IMR-90 (cell line): ENCODE data around the gene TMEM135. TPM values are rescaled to one million over a fixed set of nuclear protein-coding genes. Genes with fewer than 3 reads are reported as not detected.

ENCODE experiments used
- ATAC-seq: fragments of 200-7000 bp; cut with Tn5 transposase; 2 replicates; pipeline ENCODE4 v1.9.1; 2020; ENCODE audit warnings: low read depth, mild to moderate bottlenecking, moderate library complexity
- BruUV-seq: library from RNA; stranded (reverse); fragments of 400-500 nt; replicated peaks from 2 replicates; lab custom pipeline; 2021; lab: Mats Ljungman, UMichigan
- CTCF ChIA-PET: fragments of 300-600 bp; formaldehyde crosslinking; extraction: SDS; loops from one replicate; lab custom pipeline; 2021; ENCODE audit warnings: antibody characterized with exemption; lab: Yijun Ruan, JAX
- POLR2A ChIA-PET: fragments of 300-600 bp; sonication (Branson Sonifier 250); formaldehyde crosslinking; loops from one replicate; lab custom pipeline; 2022; ENCODE audit warnings: antibody characterized with exemption; ENCODE audit not compliant: unreplicated experiment; lab: Charles Lee
- DNase-seq: peaks from one replicate; pipeline ENCODE4 v3.0.0; 2013
- H2AFZ ChIP-seq: replicated peaks from 2 replicates; pipeline ENCODE3; 2013; ENCODE audit warnings: low read length, mild to moderate bottlenecking; ENCODE audit not compliant: poor library complexity
- H2AK5ac ChIP-seq: 2 replicates; pipeline ENCODE4 v1.6.1; 2013; ENCODE audit warnings: low read depth, low read length, inconsistent platforms
- H2AK9ac ChIP-seq: replicated peaks from 2 replicates; pipeline ENCODE3; 2013; ENCODE audit warnings: mild to moderate bottlenecking, low read depth, low read length, moderate library complexity; ENCODE audit not compliant: poor library complexity
- H2BK120ac ChIP-seq: 2 replicates; pipeline ENCODE4 v1.6.1; 2013; ENCODE audit warnings: low read depth, low read length, inconsistent platforms
- H2BK15ac ChIP-seq: 3 replicates; pipeline ENCODE4 v1.6.1; 2013; ENCODE audit warnings: low read depth, low read length, inconsistent platforms
- H2BK20ac ChIP-seq: 2 replicates; pipeline ENCODE4 v1.6.1; 2013; ENCODE audit warnings: low read depth, mild to moderate bottlenecking, inconsistent platforms, low read length, moderate library complexity
- H2BK5ac ChIP-seq: 2 replicates; pipeline ENCODE4 v1.6.1; 2013; ENCODE audit warnings: mild to moderate bottlenecking, low read depth, low read length, inconsistent platforms; ENCODE audit not compliant: poor library complexity, severe bottlenecking
- H3K14ac ChIP-seq: replicated peaks from 2 replicates; pipeline ENCODE4 v1.6.1; 2013; ENCODE audit warnings: low read depth, low read length, inconsistent platforms
- H3K18ac ChIP-seq: 2 replicates; pipeline ENCODE4 v1.6.1; 2013; ENCODE audit warnings: low read depth, low read length, control low read depth
- H3K23ac ChIP-seq: 2 replicates; pipeline ENCODE4 v1.6.1; 2013; ENCODE audit warnings: low read depth, low read length, inconsistent platforms
- H3K27ac ChIP-seq: 2 replicates; pipeline ENCODE4 v1.5.1; 2013; ENCODE audit warnings: mild to moderate bottlenecking, control low read depth, low read length; ENCODE audit not compliant: insufficient read depth
- H3K27me3 ChIP-seq: 2 replicates; pipeline ENCODE4 v1.6.1; 2013; ENCODE audit warnings: low read length; ENCODE audit not compliant: control insufficient read depth, insufficient read depth
- H3K36me3 ChIP-seq: 2 replicates; pipeline ENCODE4 v1.6.1; 2013; ENCODE audit warnings: low read length, mixed read lengths; ENCODE audit not compliant: control insufficient read depth, insufficient read depth
- H3K4ac ChIP-seq: 2 replicates; pipeline ENCODE4 v1.6.1; 2013; ENCODE audit warnings: low read depth, low read length, inconsistent platforms
- H3K4me1 ChIP-seq: 2 replicates; pipeline ENCODE4 v1.6.1; 2013; ENCODE audit warnings: low read length, mixed read lengths; ENCODE audit not compliant: control insufficient read depth, insufficient read depth
- H3K4me2 ChIP-seq: 2 replicates; pipeline ENCODE4 v1.6.1; 2013; ENCODE audit warnings: low read depth, mild to moderate bottlenecking, control low read depth, low read length, moderate library complexity
- H3K4me3 ChIP-seq: 2 replicates; pipeline ENCODE4 v1.5.1; 2013; ENCODE audit warnings: low read depth, mild to moderate bottlenecking, control low read depth, low read length, moderate library complexity; ENCODE audit not compliant: insufficient read depth
- H3K56ac ChIP-seq: 2 replicates; pipeline ENCODE4 v1.6.1; 2013; ENCODE audit warnings: low read length, inconsistent platforms; ENCODE audit not compliant: insufficient read depth; ENCODE audit errors: extremely low read depth
- H3K79me1 ChIP-seq, 2 experiments: 2 replicates each; pipeline ENCODE4 v1.6.1; 2013; ENCODE audit warnings: low read length in 2 of 2, inconsistent platforms in 1 of 2, low read depth in 1 of 2
- H3K9ac ChIP-seq: 2 replicates; pipeline ENCODE4 v1.6.1; 2013; ENCODE audit warnings: low read depth, low read length, control low read depth
- H3K9me1 ChIP-seq: 2 replicates; pipeline ENCODE4 v1.6.1; 2013; ENCODE audit warnings: low read length, inconsistent platforms; ENCODE audit not compliant: insufficient read depth
- H3K9me3 ChIP-seq: 2 replicates; pipeline ENCODE4 v1.6.1; 2013; ENCODE audit warnings: low read length; ENCODE audit not compliant: control insufficient read depth, insufficient read depth
- H4K20me1 ChIP-seq: 2 replicates; pipeline ENCODE4 v1.6.1; 2013; ENCODE audit warnings: low read length, inconsistent platforms; ENCODE audit not compliant: insufficient read depth
- H4K5ac ChIP-seq: 2 replicates; pipeline ENCODE4 v1.6.1; 2013; ENCODE audit warnings: mild to moderate bottlenecking, low read depth, low read length, control low read depth
- H4K8ac ChIP-seq, 2 experiments: 2 replicates each; pipeline ENCODE4 v1.6.1; 2013; ENCODE audit warnings: low read depth in 2 of 2, low read length in 2 of 2, control low read depth in 1 of 2, inconsistent platforms in 1 of 2
- H4K91ac ChIP-seq: 2 replicates; pipeline ENCODE4 v1.6.1; 2013; ENCODE audit warnings: low read depth, low read length, inconsistent platforms; ENCODE audit not compliant: insufficient read depth
- BHLHE40 ChIP-seq: fragments of 150-350 bp; IDR thresholded peaks from 2 replicates; pipeline ENCODE4 v1.6.1; 2016; ENCODE audit warnings: mild to moderate bottlenecking, low read depth, low read length
- CEBPB ChIP-seq: IDR thresholded peaks from 2 replicates; pipeline ENCODE4 v1.6.1; 2012; ENCODE audit warnings: low read depth, low read length, improper control_type of control experiment
- CHD1 ChIP-seq: IDR thresholded peaks from 2 replicates; pipeline ENCODE4 v1.6.1; 2012; ENCODE audit warnings: low read depth, low read length, improper control_type of control experiment
- FOS ChIP-seq: fragments of 150-350 bp; IDR thresholded peaks from 2 replicates; pipeline ENCODE4 v1.6.1; 2016; ENCODE audit warnings: low read depth, low read length
- MAFK ChIP-seq: IDR thresholded peaks from 2 replicates; pipeline ENCODE4 v1.6.1; 2012; ENCODE audit warnings: low read depth, low read length, improper control_type of control experiment
- MAZ ChIP-seq: IDR thresholded peaks from 2 replicates; pipeline ENCODE4 v1.6.1; 2012; ENCODE audit warnings: low read depth, mild to moderate bottlenecking, low read length, improper control_type of control experiment, moderate library complexity, borderline replicate concordance
- MXI1 ChIP-seq: IDR thresholded peaks from 2 replicates; pipeline ENCODE4 v1.6.1; 2012; ENCODE audit warnings: low read depth, mild to moderate bottlenecking, low read length, moderate library complexity, borderline replicate concordance
- NFE2L2 ChIP-seq: fragments of 150-350 bp; IDR thresholded peaks from 2 replicates; pipeline ENCODE4 v1.6.1; 2016; ENCODE audit warnings: low read depth, mild to moderate bottlenecking, low read length
- POLR2A ChIP-seq: IDR thresholded peaks from 2 replicates; pipeline ENCODE4 v1.6.1; 2012; ENCODE audit warnings: mild to moderate bottlenecking, low read depth, low read length
- RAD21 ChIP-seq: IDR thresholded peaks from 2 replicates; pipeline ENCODE4 v1.6.1; 2012; ENCODE audit warnings: low read length, improper control_type of control experiment
- RCOR1 ChIP-seq: IDR thresholded peaks from 2 replicates; pipeline ENCODE4 v1.6.1; 2012; ENCODE audit warnings: mild to moderate bottlenecking, low read length, improper control_type of control experiment; ENCODE audit not compliant: insufficient replicate concordance
- RFX5 ChIP-seq: IDR thresholded peaks from 2 replicates; pipeline ENCODE4 v1.8.0; 2012; ENCODE audit warnings: low read depth, mild to moderate bottlenecking, low read length, moderate library complexity
- SMC3 ChIP-seq: fragments of 150-350 bp; IDR thresholded peaks from 2 replicates; pipeline ENCODE4 v1.6.1; 2016; ENCODE audit warnings: low read depth, mild to moderate bottlenecking, antibody characterized with exemption, low read length, moderate library complexity
- WGBS, 2 experiments: methylation state at CpG; one replicate each; pipeline versions ENCODE4 v1.1.5 to v1.1.7; 2013; ENCODE audit warnings: missing lambda C conversion rate in 2 of 2; ENCODE audit not compliant: insufficient read length in 1 of 2; ENCODE audit errors: extremely low coverage in 2 of 2; 5-methylcytosine and 5-hydroxymethylcytosine counted together
- dilution Hi-C: fragments of 300-500 bp; cut with HindIII; formaldehyde crosslinking; loops from one replicate; pipeline ENCODE4 v1.14.3; 2018; ENCODE audit warnings: low sequenced_read_pairs; ENCODE audit not compliant: unreplicated experiment
- in situ Hi-C: fragments of 300-500 bp; cut with MboI; formaldehyde crosslinking; loops from 3 replicates; pipeline ENCODE4 v1.14.3; 2019; ENCODE audit warnings: low sequenced_read_pairs, inconsistent platforms, mixed read lengths
- intact Hi-C: fragments of 100-400 bp; cut with micrococcal nuclease; formaldehyde crosslinking; loops from 2 replicates; pipeline ENCODE4 v1.10.0; 2022
- polyA plus RNA-seq, 3 experiments: library from polyadenylated mRNA; depleted of rRNA; stranded (reverse); fragments of >200 nt; gene quantifications; 2 replicates each; pipeline ENCODE4 v1.2.3, GENCODE V29; 2012; ENCODE audit warnings: low replicate concordance in 1 of 3
- total RNA-seq: library from RNA; depleted of rRNA; stranded (reverse); fragments of >200 nt; gene quantifications from 2 replicates; pipeline ENCODE4 v1.2.3, GENCODE V29; 2012
- TF ChIP-seq, protein P1 (sequence below): fragments of 150-350 bp; IDR thresholded peaks from 2 replicates; pipeline ENCODE4 v1.6.1; 2016; ENCODE audit warnings: low read depth, mild to moderate bottlenecking, low read length, moderate library complexity, borderline replicate concordance
- TF ChIP-seq, protein P2 (sequence below): conservative IDR thresholded peaks from 2 replicates; pipeline ENCODE4 v1.5.1; 2012; ENCODE audit warnings: mild to moderate bottlenecking, low read depth, low read length, improper control_type of control experiment
- TF ChIP-seq, protein P3 (sequence below): fragments of 150-350 bp; IDR thresholded peaks from 2 replicates; pipeline ENCODE4 v1.6.1; 2017; ENCODE audit warnings: mild to moderate bottlenecking, antibody characterized with exemption, low read length, low read depth

The TMEM135 gene
- total and polyA plus RNA-seq, 2 of the 4 experiments (the other 2 are of a cell fraction): 3.9 to 5.9 TPM

DNA sequence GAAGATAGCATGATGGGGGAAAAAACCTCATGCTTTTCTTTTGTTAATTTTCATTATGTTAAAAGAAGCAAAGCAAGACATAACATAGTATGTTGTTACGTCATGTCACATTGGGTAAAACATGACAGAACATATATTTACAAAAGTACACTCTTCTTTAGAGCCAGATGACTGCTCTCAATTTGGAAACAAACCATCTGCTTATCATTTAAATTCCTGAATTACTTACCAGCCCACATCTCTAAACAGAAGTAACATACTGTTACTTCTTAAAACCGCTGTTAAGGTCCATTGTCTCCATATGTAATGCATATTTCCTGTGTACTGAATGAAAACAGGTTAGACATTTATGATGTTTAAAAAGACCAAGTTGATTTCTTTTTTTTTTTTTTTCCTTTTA is 100.0 kb downstream of the TMEM135 start:
- Histone ChIP-seq H3K9me3 (no peaks in the 10 kb centered on the region), H2AK5ac (no peak overlapping the region), H3K9me1 (no peaks in the 10 kb centered on the region; the same call in 1 of the 2 replicates), H3K36me3 (no peaks in the 10 kb centered on the region), H3K27ac (no peak overlapping the region), H3K4me3 (no peak overlapping the region), H4K91ac (no peak overlapping the region), H3K4ac (no peak overlapping the region), H3K79me1 (peaks cover 4 to 12% of the 10 kb centered on the region in 2 experiments; a peak in 3 of 4 replicates), H4K8ac (no peak overlapping the region), H2BK5ac (no peak overlapping the region), H3K27me3 (no peaks in the 10 kb centered on the region), H3K18ac (no peak overlapping the region), H2AFZ (no peak overlapping the region), H3K23ac (no peak overlapping the region), H3K9ac (no peak overlapping the region), H2BK15ac (no peak overlapping the region), H2BK120ac (no peak overlapping the region), H4K20me1 (no peaks in the 10 kb centered on the region), H3K4me1 (no peaks in the 10 kb centered on the region), H2BK20ac (no peak overlapping the region), H3K56ac (no peak overlapping the region), H4K5ac (no peak overlapping the region), H3K4me2 (no peak overlapping the region), H3K14ac (no peak overlapping the region), H2AK9ac (no peak overlapping the region)
- in situ Hi-C loops (no loop called here), dilution Hi-C loops (no loop called here), intact Hi-C loops (no loop called here)
- POLR2A ChIA-PET: no interaction called here
- ATAC-seq: peak; percentile 81
- no CpG with 5 or more reads among the region's 2 CpGs for WGBS, 2 experiments
- TF ChIP-seq, protein P1, sequence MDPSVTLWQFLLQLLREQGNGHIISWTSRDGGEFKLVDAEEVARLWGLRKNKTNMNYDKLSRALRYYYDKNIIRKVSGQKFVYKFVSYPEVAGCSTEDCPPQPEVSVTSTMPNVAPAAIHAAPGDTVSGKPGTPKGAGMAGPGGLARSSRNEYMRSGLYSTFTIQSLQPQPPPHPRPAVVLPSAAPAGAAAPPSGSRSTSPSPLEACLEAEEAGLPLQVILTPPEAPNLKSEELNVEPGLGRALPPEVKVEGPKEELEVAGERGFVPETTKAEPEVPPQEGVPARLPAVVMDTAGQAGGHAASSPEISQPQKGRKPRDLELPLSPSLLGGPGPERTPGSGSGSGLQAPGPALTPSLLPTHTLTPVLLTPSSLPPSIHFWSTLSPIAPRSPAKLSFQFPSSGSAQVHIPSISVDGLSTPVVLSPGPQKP: no peak
- TF ChIP-seq, protein P2, sequence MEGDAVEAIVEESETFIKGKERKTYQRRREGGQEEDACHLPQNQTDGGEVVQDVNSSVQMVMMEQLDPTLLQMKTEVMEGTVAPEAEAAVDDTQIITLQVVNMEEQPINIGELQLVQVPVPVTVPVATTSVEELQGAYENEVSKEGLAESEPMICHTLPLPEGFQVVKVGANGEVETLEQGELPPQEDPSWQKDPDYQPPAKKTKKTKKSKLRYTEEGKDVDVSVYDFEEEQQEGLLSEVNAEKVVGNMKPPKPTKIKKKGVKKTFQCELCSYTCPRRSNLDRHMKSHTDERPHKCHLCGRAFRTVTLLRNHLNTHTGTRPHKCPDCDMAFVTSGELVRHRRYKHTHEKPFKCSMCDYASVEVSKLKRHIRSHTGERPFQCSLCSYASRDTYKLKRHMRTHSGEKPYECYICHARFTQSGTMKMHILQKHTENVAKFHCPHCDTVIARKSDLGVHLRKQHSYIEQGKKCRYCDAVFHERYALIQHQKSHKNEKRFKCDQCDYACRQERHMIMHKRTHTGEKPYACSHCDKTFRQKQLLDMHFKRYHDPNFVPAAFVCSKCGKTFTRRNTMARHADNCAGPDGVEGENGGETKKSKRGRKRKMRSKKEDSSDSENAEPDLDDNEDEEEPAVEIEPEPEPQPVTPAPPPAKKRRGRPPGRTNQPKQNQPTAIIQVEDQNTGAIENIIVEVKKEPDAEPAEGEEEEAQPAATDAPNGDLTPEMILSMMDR: no peak
- no peak for TF ChIP-seq MAZ
- TF ChIP-seq CEBPB: no peak
- TF ChIP-seq FOS: no peak
- no peak for TF ChIP-seq RAD21
- no peak for TF ChIP-seq MAFK
- no peak for TF ChIP-seq CHD1
- TF ChIP-seq NFE2L2: no peak
- TF ChIP-seq POLR2A: no peak
- TF ChIP-seq RFX5: no peak
- no peak for TF ChIP-seq SMC3
- TF ChIP-seq, protein P3, sequence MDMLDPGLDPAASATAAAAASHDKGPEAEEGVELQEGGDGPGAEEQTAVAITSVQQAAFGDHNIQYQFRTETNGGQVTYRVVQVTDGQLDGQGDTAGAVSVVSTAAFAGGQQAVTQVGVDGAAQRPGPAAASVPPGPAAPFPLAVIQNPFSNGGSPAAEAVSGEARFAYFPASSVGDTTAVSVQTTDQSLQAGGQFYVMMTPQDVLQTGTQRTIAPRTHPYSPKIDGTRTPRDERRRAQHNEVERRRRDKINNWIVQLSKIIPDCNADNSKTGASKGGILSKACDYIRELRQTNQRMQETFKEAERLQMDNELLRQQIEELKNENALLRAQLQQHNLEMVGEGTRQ: no peak
- TF ChIP-seq MXI1: no peak
- no peak for TF ChIP-seq RCOR1
- no peak for TF ChIP-seq BHLHE40
- CTCF ChIA-PET: no interaction called here
- no TSS peak for BruUV-seq
- DNase-seq: peak; percentile 64
